Gastrocnemius medialis (tissue), 4 donors: Measurements from ENCODE around the gene CXCL3.

Experiments
- CTCF ChIP-seq, 5 experiments: fragments of 450-650 bp in 3 of 5; fragments of 200-600 bp in 2 of 5; sonication (generic) in 2 of 5; IDR thresholded peaks in 4 of 5; conservative IDR thresholded peaks in 1 of 5; 1 replicate in 4 of 5; 2 replicates in 1 of 5; pipeline ENCODE4 v1.5.1; 2016 to 2019; ENCODE audit warnings: antibody characterized with exemption in 5 of 5, mild to moderate bottlenecking in 3 of 5, moderate library complexity in 3 of 5
- POLR2A ChIP-seq, 2 donors: fragments of 450-650 bp; IDR thresholded peaks; one replicate each; pipeline ENCODE4 v1.6.1; 2017; ENCODE audit warnings: antibody characterized with exemption in 2 of 2, mild to moderate bottlenecking in 2 of 2, moderate library complexity in 2 of 2

DNA sequence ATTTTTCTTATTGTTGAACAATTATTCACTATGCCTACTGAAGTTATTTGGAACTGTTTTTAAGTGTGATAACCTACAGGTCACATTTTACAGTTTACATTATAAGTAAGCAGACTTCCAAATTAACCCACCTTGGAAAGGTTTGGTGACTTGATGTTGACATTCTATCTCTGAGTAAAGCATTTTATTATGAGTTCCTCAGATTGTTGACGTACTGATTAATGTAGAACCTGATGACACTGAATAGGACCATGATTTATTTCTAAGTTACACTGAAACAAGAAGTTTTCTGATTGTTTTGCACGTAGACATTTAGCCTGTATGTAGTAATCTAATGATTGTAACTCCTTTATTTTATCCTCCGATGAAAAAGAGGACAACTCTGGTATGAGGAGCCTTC, 17.0 kb upstream of the CXCL3 start:
- TF ChIP-seq CTCF (IDR thresholded peaks at IDR 0.05 in 4 of 5, conservative IDR thresholded peaks at IDR 0.05 in 1 of 5) (no peak), POLR2A (IDR thresholded peaks at IDR 0.05) (no peak)
